GM12875 (cell line): ENCODE results near the gene WDR88.
"Not testable (repeated sequence)": the region's sequence is repeated elsewhere in the genome, so short reads cannot be mapped to it uniquely, and the experiment has no call there.

ENCODE experiments used
- H3K4me3 ChIP-seq: one replicate; pipeline ENCODE4 v1.5.1; 2011; ENCODE audit warnings: low read depth, low read length, control low read depth
- TF ChIP-seq, protein P1 (sequence below): IDR thresholded peaks from 2 replicates; pipeline ENCODE4 v1.5.1; 2011; ENCODE audit warnings: low read depth, mild to moderate bottlenecking, control low read depth, inconsistent platforms, low read length, moderate library complexity, borderline replicate concordance; ENCODE audit not compliant: insufficient read depth

Gene WDR88

DNA sequence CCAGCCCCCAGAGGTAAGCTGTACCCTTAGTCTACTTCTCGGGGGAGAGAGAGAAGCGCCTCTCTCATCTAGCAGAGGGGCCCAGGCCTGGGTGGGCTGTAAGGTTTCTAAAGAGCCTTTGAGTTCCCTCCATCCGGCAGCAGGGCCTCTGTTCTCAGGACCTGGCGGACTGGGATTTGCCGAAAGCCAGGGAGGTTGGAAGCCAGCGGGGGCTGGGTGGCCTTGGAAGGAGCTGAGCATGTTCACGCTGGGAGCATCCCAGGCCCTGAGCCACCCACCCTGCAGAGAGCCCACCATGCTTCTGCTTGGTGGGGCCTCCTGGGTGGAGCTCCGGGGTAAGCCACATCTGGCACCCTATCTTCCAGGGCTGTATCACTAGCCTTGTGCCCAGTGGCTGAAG is 86.0 kb downstream of the WDR88 start:
- TF ChIP-seq, protein P1, sequence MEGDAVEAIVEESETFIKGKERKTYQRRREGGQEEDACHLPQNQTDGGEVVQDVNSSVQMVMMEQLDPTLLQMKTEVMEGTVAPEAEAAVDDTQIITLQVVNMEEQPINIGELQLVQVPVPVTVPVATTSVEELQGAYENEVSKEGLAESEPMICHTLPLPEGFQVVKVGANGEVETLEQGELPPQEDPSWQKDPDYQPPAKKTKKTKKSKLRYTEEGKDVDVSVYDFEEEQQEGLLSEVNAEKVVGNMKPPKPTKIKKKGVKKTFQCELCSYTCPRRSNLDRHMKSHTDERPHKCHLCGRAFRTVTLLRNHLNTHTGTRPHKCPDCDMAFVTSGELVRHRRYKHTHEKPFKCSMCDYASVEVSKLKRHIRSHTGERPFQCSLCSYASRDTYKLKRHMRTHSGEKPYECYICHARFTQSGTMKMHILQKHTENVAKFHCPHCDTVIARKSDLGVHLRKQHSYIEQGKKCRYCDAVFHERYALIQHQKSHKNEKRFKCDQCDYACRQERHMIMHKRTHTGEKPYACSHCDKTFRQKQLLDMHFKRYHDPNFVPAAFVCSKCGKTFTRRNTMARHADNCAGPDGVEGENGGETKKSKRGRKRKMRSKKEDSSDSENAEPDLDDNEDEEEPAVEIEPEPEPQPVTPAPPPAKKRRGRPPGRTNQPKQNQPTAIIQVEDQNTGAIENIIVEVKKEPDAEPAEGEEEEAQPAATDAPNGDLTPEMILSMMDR: no peak

DNA sequence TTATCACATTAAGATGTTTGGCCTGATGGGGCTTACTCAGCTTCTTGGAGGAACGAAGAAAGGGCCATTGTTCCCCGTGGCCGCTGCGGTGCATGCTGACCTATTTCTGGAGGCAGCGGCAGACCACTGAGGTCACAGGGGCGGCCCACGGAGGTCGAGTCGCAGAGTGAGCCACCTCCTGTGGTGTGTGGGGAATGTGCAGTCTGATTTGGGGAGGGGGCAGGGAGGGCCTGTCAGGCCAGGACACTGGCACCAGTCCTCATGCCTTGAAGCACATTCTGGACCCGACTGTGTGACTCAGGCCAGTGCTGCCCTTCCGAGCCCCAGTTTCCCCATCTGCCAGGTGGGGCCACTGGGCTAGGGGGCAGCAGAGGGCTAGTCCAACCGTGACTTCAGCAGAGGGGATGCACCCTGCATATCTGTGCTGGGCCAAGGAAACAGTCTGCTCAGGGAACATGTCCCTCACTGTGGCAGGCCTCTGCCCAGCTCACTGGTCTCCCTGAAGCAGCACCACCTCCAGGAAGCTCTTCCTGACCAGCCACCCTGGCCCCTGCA is 87.4 kb downstream of the WDR88 start:
- TF ChIP-seq, protein P1: peak; percentile 35; the same call in 1 of the 2 replicates
- H3K4me3 ChIP-seq: no peak overlapping the region

More for the DNA sequence above, 86.0 kb downstream of the WDR88 start:
- no peak overlapping the region for H3K4me3 ChIP-seq

DNA sequence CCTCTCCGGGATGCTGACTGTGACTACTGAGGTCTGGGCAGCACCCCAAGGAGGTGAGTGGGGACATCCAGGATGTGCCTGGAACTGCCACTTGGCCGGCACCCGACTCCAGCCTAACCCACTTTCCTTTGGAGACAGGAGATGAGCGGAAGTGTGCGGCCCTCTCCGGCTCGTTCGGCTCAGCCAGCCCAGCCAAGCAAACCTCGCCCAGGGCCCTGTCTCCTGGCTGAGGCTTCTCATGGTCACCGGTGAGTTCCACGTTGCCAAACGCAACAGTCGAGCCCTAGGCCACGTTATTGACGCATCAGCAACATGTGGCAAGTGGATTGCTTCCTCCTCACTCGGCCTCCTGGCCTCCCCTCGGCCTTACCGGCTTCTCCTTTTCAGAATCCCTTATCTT is 88.2 kb downstream of the WDR88 start:
- TF ChIP-seq, protein P1: no peak
- H3K4me3 ChIP-seq: no peak overlapping the region

DNA sequence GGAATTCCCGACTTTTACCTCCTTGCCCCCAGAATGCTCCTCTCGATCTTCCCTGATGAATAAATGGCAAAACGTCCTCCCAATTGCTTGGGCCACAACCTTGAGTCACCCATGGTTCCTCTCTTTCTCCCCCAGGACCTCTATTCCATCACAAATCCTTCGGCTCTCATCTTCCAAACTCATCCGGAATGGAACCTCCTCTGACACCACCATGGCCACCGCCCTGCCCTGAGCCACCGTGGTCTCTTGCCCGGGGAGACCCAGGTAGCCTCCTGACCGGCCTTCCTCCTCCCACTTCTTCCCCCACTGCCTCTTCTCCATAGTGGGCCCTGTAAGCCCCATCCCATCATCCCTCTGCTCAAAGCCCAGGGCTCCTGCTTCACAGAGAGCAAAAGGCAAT is 88.8 kb downstream of the WDR88 start:
- TF ChIP-seq, protein P1: no peak
- no peak overlapping the region for H3K4me3 ChIP-seq

DNA sequence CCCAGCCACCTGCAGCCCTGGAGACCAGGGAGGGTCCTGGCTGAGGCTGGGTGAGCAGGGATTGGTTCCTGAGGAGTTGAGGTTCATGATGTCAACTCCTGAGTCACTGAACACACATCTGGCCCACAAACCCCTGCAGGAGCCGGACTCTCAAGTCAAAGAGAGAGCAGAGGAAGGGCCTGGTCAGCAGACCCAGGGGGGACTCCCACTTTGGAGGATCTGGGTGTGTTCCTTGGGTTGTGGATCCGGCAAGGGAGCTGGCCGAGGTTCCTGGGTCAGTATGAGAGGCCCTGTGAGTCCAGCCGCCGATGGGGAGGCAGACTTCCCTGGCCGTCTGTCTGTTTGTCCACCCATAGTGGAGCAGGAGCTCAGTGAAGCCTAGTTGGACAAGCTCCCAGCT is 89.7 kb downstream of the WDR88 start:
- TF ChIP-seq, protein P1: no peak
- H3K4me3 ChIP-seq: no peak overlapping the region

DNA sequence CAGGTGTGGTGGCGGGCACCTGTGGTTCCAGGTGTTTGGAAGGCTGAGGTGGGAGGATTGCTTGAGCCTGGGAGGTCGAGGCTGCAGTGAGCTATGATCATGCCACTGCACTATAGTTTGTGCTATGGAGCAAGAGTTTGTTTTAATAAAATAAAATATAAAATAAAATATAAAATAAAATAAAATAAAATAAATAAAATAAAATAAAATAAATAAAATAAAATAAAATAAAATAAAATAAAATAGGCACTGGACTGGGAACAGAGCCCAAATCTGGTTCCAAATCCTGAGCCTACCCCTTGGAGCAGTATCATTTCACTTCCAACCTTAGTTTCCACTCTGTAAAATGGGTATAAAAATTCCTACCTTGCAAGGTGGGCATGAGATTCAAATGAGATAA is 90.3 kb downstream of the WDR88 start:
- H3K4me3 ChIP-seq: not testable (repeated sequence)

DNA sequence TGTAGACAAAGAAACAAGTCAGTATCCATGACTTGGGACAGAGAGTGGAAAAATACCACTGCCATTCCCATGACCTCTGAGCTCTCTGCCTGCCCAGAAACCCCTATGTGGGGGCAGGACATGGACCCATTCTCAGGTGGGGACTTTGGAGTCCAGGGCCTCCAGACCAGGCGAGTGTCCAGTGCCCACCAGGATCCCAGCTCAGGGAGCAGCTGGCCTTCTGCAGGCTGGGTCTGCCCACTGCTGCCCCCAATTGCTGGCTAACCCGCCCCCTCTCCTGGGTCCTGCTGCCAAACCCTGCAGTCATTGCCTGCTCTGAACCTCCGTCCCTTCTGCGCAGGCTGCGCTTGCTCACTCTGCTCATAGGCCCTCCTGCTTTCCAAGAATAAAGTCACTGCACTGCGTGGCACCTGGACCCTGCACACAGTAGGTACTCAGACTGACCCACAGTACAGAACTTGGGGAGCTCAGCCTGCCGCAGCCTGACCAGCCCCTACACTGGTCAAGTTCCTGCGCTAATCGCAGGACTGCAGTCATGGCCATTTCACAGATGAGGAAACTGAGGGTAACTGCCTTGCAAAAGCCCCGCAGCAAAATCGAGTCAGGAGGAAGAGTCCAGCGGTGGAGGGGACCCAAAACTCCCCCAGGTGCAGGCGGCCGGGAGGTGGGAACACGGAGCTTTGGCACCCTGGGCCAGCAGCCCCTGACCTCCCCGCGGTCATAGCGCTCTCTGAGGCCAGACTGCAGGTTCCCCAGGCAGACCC is 93.0 kb downstream of the WDR88 start:
- TF ChIP-seq, protein P1: no peak
- no peak overlapping the region for H3K4me3 ChIP-seq
